Measurements from ENCODE around the gene MAN2B2.

DNA sequence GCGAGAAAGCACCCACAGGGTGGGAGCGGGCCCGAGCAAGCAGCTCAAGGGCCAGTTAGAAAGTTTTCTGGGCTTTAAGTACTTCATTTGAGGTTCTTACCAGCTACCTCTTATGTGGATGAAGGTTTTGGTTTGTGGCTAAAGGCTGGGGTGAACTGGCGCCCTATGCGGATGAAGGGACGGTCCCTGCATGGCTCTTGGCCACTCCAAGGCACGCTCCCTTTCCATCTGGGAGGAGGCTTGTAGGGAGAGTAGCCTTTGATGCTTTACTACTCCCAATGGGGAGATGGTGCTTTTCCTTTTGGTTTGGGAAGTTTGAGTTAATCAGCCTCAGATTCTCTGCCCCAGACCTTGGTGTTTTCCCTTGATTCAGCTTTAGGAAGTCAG, 83.2 kb downstream of the MAN2B2 start:
- TF ChIP-seq POLR2A (IDR thresholded peaks at IDR 0.05; ENCODE audit: low read depth, low read length): no peak
- no peak for TF ChIP-seq POLR2AphosphoS5 (IDR thresholded peaks at IDR 0.05; ENCODE audit: low read depth, low read length)
